Measurements from ENCODE around the gene PCGF1. TPM values are rescaled to one million over a fixed set of nuclear protein-coding genes. Genes with fewer than 3 reads are reported as not detected.

PCGF1 gene
- polyA plus RNA-seq, 3 donors from 2014 or later, result 18.8 to 22.8 (median 19.5) TPM

DNA sequence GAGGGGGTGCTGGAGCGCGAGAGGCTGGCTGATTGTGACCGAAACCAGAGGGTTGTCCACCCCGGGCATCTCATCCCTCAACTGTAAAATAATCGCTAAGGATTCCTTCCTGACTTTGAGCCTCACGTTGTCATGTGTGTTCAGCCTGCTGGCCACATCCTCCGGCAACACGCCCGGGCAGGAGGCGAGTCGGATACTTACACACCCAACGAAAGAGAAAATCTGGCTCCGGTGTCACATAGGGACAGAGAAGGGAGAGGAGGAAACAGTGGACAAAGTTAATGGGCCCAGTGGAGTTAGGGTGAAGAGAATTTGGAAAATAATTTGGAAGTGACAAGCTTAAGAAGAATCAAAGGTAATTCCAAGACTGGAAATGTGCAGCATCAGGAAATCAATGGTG lies 9.2 kb upstream of the PCGF1 start:
- DNase-seq, result no peak
- H3K36me3 Mint-ChIP-seq, result peaks cover 0 to 6% (median 0%) of the 10 kb centered on the region in 3 donors
- peaks cover 16 to 19% of the 10 kb centered on the region in 2 donors for H3K4me1 Mint-ChIP-seq
- no peak overlapping the region for H3K27ac Mint-ChIP-seq
- peaks cover 37 to 39% (median 38%) of the 10 kb centered on the region in 3 donors for H3K27me3 Mint-ChIP-seq (ENCODE audit: low read depth in 3 of 3)
- H3K9me3 Mint-ChIP-seq, result peaks cover 0 to 4% (median 0%) of the 10 kb centered on the region in 6 donors
- peak overlapping the region; percentile 71 to 84 (median 73) for H3K4me3 Mint-ChIP-seq

- peaks cover 39 to 42% (median 39%) of the 10 kb centered on the region in 3 donors for H3K27me3 Mint-ChIP-seq (ENCODE audit: low read depth in 3 of 3)
Measured at GRCh38 chr2:74515981-74516633, 8.6 kb upstream of the PCGF1 start.

DNA sequence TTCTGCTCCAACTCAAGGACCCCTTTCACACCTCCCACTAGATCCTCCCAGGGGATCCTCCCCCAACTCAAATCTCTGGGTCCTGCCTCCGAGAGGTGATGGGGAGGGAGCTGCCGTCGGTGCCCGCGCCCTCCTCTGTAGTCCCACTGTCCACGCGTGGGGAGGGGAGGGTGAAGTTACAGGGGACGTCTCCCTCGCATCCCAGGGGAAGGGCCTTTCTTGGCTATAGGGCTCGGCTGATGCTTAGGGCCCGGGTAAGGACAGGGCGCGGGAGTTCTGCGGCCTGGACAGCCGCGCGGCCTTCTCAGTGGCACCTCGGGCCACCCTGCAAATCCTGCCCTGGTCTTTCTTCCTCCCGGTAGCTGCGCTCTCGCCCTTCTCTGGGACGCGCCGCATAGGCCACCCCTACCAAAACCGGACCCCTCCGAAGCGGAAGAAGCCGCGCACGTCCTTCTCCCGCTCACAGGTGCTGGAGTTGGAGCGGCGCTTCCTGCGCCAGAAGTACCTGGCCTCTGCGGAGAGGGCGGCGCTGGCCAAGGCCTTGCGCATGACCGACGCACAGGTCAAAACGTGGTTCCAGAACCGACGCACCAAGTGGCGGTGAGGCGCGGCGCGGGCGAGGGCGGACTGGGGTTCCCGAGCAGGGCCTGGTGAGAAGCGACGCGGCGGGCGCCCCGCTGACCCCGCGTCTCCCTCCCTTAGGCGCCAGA lies 7.9 kb upstream of the PCGF1 start:
- Mint-ChIP-seq H3K4me1 (peaks cover 16 to 19% of the 10 kb centered on the region in 2 donors), H3K4me3 (peak overlapping the region; percentile 18 to 72 (median 69)), H3K27ac (no peak overlapping the region), H3K36me3 (peaks cover 0 to 5% (median 0%) of the 10 kb centered on the region in 3 donors), H3K9me3 (peaks cover 0 to 4% (median 0%) of the 10 kb centered on the region in 6 donors), H3K27me3 (ENCODE audit: low read depth in 3 of 3) (peaks cover 40 to 42% (median 41%) of the 10 kb centered on the region in 3 donors)
- DNase-seq, result no peak

More at GRCh38 chr2:74515981-74516633, 8.6 kb upstream of the PCGF1 start:
- H3K4me1 Mint-ChIP-seq, result peaks cover 16 to 19% of the 10 kb centered on the region in 2 donors
- H3K27ac Mint-ChIP-seq, result no peak overlapping the region
- H3K4me3 Mint-ChIP-seq, result peak overlapping the region; percentile 71 to 84 (median 73)
- DNase-seq, result peak; percentile 62 to 71 (median 68)
- peaks cover 0 to 6% (median 0%) of the 10 kb centered on the region in 3 donors for H3K36me3 Mint-ChIP-seq
- H3K9me3 Mint-ChIP-seq, result peaks cover 0 to 4% (median 0%) of the 10 kb centered on the region in 6 donors

GRCh38 chr2:74514368-74515270 lies 7.1 kb upstream of the PCGF1 start, which contains the start of gene TLX2:
Gene TLX2 (plus strand): TSS chr2:74514450. CDS start chr2:74514807, 357 bp downstream.
- Mint-ChIP-seq H3K9me3 (peaks cover 0 to 4% (median 0%) of the 10 kb centered on the region in 6 donors), H3K4me3 (peak within 1 kb of the TSS; percentile 18 to 72 (median 25)), H3K36me3 (no peaks in the 10 kb centered on the region), H3K4me1 (peaks cover 16 to 19% of the 10 kb centered on the region in 2 donors), H3K27ac (no peak within 1 kb of the TSS), H3K27me3 (ENCODE audit: low read depth in 3 of 3) (peaks cover 38 to 42% (median 42%) of the 10 kb centered on the region in 3 donors)
- DNase-seq, result no peak

DNA sequence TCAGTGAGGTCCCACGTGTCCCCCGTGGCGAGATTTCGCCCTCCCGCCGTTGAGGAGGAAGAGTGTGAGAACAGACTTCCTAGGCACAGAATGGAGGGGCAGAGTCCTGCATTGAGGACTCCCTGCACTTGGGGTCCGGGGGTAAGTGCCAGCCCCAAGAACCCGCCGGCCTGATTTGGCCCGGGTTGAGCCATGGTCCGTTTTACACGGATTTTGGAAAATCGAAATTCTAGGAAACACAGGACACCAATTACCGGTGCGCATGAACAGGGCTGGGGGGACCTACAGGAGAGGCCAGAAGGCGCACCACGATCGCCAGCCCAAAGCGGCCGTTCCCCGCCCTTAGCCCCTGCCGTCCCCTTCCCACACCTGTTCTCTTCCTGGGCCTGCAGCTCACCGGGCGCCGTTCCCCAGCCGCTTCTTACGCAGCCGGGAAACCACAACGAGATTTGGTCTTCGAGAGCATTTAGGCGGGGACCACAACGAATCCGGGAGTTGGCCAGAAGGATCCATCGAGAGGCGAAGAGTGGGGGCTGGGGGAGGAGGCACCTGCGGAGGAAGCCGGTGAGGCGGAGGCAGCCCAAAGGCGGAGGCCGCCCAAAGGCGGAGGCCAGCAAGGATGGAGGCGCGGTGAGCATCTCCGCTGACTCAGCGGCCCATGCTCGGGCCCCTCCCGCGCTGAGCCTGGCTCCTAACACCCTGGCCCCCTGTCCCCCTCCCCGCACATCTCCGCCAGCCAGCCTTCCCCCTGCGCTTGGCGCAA lies 6.3 kb upstream of the PCGF1 start:
- peaks cover 16 to 19% of the 10 kb centered on the region in 2 donors for H3K4me1 Mint-ChIP-seq

DNA sequence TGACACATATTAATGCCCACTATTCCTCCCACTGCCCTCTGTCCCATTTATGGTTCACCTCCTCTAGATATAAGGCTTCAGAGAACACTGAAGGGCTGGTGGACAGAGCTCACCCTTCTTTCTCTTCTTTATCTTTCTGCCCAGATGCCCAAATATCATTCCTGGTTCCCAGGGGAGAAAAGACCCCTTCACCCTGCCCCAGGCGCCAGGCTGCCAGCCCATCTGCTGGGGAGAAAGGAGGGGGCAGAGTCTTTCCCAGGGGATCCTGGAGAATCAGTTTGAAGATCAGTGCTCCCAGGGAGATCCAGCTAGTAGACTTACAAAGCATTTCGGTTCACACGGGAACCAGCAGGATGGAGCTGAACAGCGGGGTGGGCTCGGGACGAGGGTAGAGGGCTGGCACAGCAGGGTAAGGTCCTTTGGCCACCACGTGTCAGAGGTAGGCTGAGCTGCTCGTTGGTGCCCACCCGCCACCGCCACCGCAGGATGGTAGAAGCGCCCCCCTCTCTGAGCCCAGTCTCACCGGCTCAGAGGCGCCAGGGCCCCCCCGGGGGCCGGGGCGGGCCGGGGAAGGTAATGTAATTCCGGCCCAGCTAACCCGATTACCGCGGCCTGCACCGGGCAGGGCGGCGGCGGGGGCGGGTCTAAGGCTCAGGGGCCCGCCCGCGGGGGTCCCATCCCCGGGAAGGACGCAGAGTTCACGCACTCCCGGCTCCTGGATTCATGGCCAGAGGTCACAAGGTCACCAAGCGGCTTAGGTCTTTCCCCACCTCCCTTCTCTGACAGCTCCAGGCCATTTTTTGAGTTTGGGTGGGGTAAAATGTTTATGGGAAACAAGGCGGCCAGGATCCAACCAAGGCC lies 5.5 kb upstream of the PCGF1 start:
- Mint-ChIP-seq H3K27me3 (ENCODE audit: low read depth in 3 of 3) (peaks cover 29 to 45% (median 35%) of the 10 kb centered on the region in 3 donors), H3K9me3 (peaks cover 0 to 4% (median 0%) of the 10 kb centered on the region in 6 donors), H3K4me1 (peaks cover 24 to 27% of the 10 kb centered on the region in 2 donors), H3K36me3 (no peaks in the 10 kb centered on the region), H3K4me3 (peak overlapping the region in 1 of 5 donors; percentile 23), H3K27ac (no peak overlapping the region)
- no peak for DNase-seq

More for the DNA sequence above, 6.3 kb upstream of the PCGF1 start:
- Mint-ChIP-seq H3K9me3 (peaks cover 0 to 4% (median 0%) of the 10 kb centered on the region in 6 donors), H3K36me3 (no peaks in the 10 kb centered on the region), H3K4me3 (peak overlapping the region in 2 of 5 donors; percentile 21 to 30), H3K27me3 (ENCODE audit: low read depth in 3 of 3) (peaks cover 32 to 42% (median 42%) of the 10 kb centered on the region in 3 donors), H3K27ac (no peak overlapping the region)
- no peak for DNase-seq

DNA sequence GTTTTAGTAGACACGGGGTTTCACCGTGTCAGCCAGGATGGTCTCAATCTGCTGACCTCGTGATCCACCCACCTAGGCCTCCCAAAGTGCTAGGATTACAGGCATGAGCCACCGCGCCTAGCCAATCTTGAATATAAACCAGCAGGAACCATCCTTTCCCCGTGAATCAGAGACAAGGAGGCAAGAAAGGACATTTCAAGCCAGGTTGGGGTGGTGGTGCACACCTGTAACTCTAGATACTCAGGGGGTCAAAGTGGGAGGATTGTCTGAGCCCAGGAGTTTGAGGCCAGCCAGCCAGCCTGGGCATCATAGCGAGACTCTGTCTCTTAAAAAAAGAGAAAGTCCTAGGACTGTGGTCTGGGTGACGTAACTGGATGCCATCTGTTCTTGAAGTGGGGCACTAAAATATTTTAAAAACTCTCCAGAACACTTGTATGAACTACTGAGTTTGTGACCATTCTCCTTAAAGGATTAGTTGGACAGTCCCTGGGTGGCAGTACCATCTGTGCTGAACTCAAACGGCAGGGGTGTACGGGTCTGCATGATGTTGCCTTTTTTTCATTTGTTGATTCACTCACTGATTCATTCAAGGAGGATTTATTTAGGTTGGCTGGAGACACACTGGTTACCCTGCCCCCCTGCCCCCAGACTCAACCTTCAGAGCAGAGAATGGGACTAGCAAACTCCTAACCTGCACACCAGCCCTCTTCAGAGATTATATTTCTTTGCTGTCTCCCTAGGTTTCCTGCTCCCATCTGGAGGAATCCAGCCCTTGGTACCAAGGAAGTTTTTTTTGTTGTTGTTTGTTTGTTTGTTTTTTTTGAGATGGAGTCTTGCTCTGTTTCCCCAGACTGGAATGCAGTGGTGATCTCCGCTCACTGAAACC lies 3.9 kb upstream of the PCGF1 start:
- Mint-ChIP-seq H3K27me3 (ENCODE audit: low read depth in 3 of 3) (peaks cover 29 to 47% (median 29%) of the 10 kb centered on the region in 3 donors), H3K27ac (no peak overlapping the region), H3K4me3 (no peak overlapping the region), H3K36me3 (peaks cover 3 to 5% (median 4%) of the 10 kb centered on the region in 3 donors), H3K4me1 (peaks cover 34 to 37% of the 10 kb centered on the region in 2 donors), H3K9me3 (peaks cover 0 to 2% (median 0%) of the 10 kb centered on the region in 6 donors)
- no peak for DNase-seq

DNA sequence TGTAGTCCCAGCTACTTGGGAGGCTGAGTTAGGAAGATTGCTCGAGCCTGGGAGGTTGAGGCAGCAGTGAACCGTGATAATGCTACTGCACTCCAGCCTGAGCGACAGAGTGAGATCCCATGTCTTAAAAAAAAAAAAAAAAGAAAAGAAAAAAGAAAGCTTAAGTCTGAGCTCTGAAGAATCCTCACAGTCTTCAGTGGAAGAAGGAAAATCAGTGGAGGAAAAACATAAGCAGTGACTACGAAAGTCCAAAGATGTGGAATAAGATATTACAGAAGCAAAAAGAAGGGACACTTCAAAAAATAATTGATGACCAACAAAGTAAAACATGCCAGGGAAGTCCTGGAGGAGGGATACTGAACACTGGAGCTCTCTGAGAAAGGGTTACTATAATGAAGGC lies 2.8 kb upstream of the PCGF1 start:
- no peak for DNase-seq
- no peak overlapping the region for H3K27ac Mint-ChIP-seq
- no peak overlapping the region for H3K4me3 Mint-ChIP-seq
- peaks cover 3 to 6% (median 5%) of the 10 kb centered on the region in 3 donors for H3K36me3 Mint-ChIP-seq
- peaks cover 27 to 41% (median 29%) of the 10 kb centered on the region in 3 donors for H3K27me3 Mint-ChIP-seq (ENCODE audit: low read depth in 3 of 3)
- H3K9me3 Mint-ChIP-seq, result peaks cover 0 to 2% (median 0%) of the 10 kb centered on the region in 6 donors
- H3K4me1 Mint-ChIP-seq, result peaks cover 30 to 37% of the 10 kb centered on the region in 2 donors

DNA sequence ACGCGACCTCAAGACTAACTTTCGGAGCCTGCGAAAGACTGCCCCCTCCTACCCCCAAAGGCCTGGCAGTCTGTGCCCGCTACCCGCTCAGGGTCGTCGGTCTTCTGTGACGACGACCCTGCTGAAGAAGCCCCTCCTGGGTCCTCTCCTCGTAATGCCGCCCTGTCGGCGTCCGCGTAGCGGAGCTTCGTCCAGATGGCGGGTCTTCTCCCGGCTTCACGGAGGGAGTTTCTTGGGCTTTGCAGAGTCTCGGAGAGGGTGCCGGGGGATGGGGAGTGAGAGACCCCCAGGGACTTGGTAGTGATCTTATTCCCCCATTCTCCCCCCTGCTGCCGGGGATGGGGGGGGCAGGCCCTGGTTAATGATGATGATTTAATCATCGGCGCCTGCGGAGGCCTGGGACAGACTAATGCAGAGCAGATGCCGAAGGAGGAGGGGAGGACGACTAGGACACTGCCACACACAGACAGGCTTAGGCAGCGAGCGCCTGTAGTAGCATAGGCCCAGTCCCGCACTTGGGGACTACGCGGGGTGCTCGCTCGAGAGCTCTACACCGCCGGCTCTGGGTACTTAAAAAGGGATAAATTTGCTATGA lies 528 bp upstream of the PCGF1 start:
- Mint-ChIP-seq H3K27me3 (ENCODE audit: low read depth in 3 of 3) (peaks cover 24 to 38% (median 30%) of the 10 kb centered on the region in 3 donors), H3K36me3 (peaks cover 5 to 16% (median 13%) of the 10 kb centered on the region in 3 donors), H3K9me3 (no peaks in the 10 kb centered on the region), H3K4me1 (peaks cover 50 to 52% of the 10 kb centered on the region in 2 donors), H3K4me3 (peak overlapping the region; percentile 98 to 100 (median 99)), H3K27ac (peak overlapping the region; percentile 99 to 100 (median 100))
- DNase-seq, result no peak

- peak overlapping the region in 4 of 5 donors; percentile 42 to 87 (median 52) for H3K4me3 Mint-ChIP-seq
- H3K27ac Mint-ChIP-seq, result peak overlapping the region in 2 of 6 donors; percentile 35 to 71
- peaks cover 68 to 69% of the 10 kb centered on the region in 2 donors for H3K4me1 Mint-ChIP-seq
- peaks cover 5 to 16% (median 13%) of the 10 kb centered on the region in 3 donors for H3K36me3 Mint-ChIP-seq
- H3K27me3 Mint-ChIP-seq (ENCODE audit: low read depth in 3 of 3), result peaks cover 10 to 25% (median 16%) of the 10 kb centered on the region in 3 donors
- H3K9me3 Mint-ChIP-seq, result no peaks in the 10 kb centered on the region
- no peak for DNase-seq
Measured at GRCh38 chr2:74505448-74506246, 1.8 kb downstream of the PCGF1 start.

All from immature natural killer cell (primary cell).